ENCODE results near the gene LMO2. TPM values are rescaled to one million over a fixed set of nuclear protein-coding genes. Genes with fewer than 3 reads are reported as not detected.

Gene LMO2
- total RNA-seq, 2 donors from 2014 or later: 37.0 to 74.3 TPM

DNA sequence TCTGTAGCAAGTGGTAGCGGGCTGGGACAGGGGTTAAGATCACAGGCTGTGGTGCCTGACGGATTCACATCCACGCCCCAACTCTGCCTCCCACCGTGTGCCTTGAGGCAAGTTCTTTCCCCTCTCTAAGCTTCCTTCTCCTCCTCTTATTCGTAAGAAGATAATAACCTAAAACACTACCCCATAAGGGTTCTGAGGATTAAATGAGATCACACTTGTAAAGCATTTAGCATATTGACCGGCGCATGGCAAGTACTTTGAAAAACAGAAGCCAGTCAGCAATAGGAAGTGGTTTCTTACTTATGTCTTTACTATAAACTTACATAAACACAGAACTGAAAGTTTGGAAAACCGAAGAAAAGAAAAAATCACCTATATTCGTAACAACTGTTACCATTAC is 15.5 kb upstream of the LMO2 start:
- TF ChIP-seq, protein P1, sequence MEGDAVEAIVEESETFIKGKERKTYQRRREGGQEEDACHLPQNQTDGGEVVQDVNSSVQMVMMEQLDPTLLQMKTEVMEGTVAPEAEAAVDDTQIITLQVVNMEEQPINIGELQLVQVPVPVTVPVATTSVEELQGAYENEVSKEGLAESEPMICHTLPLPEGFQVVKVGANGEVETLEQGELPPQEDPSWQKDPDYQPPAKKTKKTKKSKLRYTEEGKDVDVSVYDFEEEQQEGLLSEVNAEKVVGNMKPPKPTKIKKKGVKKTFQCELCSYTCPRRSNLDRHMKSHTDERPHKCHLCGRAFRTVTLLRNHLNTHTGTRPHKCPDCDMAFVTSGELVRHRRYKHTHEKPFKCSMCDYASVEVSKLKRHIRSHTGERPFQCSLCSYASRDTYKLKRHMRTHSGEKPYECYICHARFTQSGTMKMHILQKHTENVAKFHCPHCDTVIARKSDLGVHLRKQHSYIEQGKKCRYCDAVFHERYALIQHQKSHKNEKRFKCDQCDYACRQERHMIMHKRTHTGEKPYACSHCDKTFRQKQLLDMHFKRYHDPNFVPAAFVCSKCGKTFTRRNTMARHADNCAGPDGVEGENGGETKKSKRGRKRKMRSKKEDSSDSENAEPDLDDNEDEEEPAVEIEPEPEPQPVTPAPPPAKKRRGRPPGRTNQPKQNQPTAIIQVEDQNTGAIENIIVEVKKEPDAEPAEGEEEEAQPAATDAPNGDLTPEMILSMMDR (IDR thresholded peaks at IDR 0.05): no peak
- Histone ChIP-seq H3K36me3 (no peaks in the 10 kb centered on the region), H3K9me3 (no peaks in the 10 kb centered on the region)

DNA sequence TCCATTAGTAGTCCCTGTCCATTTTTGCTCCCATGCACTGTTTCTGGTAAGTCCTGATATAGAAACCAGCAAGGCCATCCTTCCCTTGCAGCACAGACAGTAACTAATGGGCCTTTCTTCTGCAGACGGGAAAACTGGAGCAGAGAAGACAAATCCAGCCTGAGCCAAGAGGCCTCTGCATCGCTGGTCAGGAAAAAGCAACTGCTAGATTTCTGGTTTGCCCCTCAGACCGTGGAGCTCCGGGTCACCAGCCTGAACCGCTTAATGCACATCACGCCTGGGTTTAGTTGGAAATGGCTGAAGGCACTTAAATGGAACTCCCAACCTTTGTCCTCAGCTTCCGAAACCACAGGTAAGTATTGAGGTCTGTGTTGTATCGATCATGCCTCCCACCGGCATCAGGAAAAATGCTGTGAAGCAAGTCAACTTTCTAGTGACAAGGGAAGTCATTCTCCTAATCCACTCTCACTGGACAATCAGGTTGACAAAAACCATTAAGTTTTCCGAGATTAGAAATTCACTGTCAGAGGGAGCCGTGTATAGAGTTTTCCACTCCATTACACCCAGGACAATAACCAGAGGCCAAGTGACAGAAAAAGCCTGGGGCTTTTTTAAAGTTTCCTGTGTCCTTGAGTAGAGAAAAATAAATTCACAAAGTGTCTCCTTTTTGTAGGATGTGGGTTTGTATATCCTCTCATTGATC is 14.8 kb upstream of the LMO2 start:
- TF ChIP-seq, protein P1 (IDR thresholded peaks at IDR 0.05): no peak
- Histone ChIP-seq H3K27ac (no peak overlapping the region), H3K27me3 (replicated peaks; ENCODE audit: insufficient read depth) (no peaks in the 10 kb centered on the region), H3K36me3 (no peaks in the 10 kb centered on the region), H3K4me1 (ENCODE audit: control insufficient read depth in 1 of 2, low read depth in 2 of 2) (no peaks in the 10 kb centered on the region), H3K9me3 (no peaks in the 10 kb centered on the region), H3K4me3 (no peak overlapping the region)
- ATAC-seq (ENCODE audit: insufficient number of reproducible peaks, low FRiP score, low read depth): no peak
- no peak for DNase-seq (ENCODE audit: low spot score)

More for the DNA sequence above, 15.5 kb upstream of the LMO2 start:
- Histone ChIP-seq H3K4me3 (no peak overlapping the region), H3K4me1 (ENCODE audit: control insufficient read depth in 1 of 2, low read depth in 2 of 2) (no peaks in the 10 kb centered on the region), H3K27me3 (replicated peaks; ENCODE audit: insufficient read depth) (no peaks in the 10 kb centered on the region), H3K27ac (no peak overlapping the region)
- DNase-seq (ENCODE audit: low spot score) (no peak), ATAC-seq (ENCODE audit: insufficient number of reproducible peaks, low FRiP score, low read depth) (no peak)

DNA sequence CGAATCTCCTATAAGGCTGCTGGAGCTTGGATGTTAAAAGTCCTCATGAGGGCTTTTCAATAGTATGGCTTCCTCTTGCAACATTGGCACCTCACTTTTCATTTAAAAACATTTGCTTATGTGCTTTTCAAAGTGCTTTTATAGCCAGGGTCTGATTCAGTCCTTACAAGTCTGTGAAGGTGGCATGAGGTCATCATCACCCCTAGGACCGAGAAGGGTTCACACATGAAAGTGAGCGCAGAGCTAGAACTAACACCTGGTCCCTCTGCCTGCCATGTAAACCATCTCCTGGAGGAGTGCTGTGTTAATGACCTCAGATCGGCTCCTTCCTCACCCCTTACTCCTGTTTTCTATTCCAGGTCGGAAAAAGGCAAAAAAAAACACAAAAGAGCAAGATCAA is 12.2 kb upstream of the LMO2 start:
- ATAC-seq (ENCODE audit: insufficient number of reproducible peaks, low FRiP score, low read depth) (no peak), DNase-seq (ENCODE audit: low spot score) (no peak)
- H3K4me1 ChIP-seq (ENCODE audit: control insufficient read depth in 1 of 2, low read depth in 2 of 2): peaks cover 8 to 10% of the 10 kb centered on the region in 2 donors
- H3K9me3 ChIP-seq: no peaks in the 10 kb centered on the region
- H3K27me3 ChIP-seq (replicated peaks; ENCODE audit: insufficient read depth): no peaks in the 10 kb centered on the region
- H3K27ac ChIP-seq: no peak overlapping the region
- H3K36me3 ChIP-seq: no peaks in the 10 kb centered on the region
- H3K4me3 ChIP-seq: no peak overlapping the region
- TF ChIP-seq, protein P1 (IDR thresholded peaks at IDR 0.05): no peak

DNA sequence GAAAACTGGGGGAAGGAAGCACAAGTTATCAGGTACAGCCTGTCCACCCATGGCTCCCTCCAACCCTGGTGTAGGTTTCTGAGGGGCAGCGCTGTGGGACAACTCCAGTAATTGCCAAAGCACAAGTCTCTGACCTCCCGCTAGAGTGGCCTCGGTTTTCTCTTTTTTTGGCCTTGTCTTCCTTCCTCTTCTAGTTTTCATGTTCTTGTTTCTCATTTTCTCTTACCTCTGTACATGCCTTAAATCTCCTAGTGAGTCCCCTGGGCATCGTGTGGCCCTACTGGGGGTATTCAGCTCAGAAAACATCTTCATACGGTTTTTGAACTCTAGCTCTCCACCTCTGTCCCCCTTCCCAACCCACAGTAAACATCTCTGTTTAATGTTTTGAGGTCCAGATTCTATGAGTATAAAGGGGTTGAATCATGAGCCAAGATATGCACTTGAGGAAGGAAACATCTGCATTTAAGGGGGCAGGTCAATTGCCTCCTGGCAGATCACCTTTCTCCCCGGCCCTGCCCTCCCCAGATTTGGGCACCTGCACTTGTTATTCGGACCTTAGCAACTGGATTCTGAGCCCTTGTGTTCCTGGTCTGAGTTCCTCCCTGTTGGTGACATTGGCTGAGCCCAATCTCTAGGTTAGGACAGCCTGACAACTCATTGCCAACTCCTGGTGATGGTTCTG is 8.4 kb upstream of the LMO2 start:
- no peak overlapping the region for H3K27ac ChIP-seq
- H3K4me3 ChIP-seq: no peak overlapping the region
- ATAC-seq (ENCODE audit: insufficient number of reproducible peaks, low FRiP score, low read depth) (no peak), DNase-seq (ENCODE audit: low spot score) (no peak)
- peaks cover 16% of the 10 kb centered on the region in 2 donors for H3K4me1 ChIP-seq (ENCODE audit: control insufficient read depth in 1 of 2, low read depth in 2 of 2)
- no peaks in the 10 kb centered on the region for H3K27me3 ChIP-seq (replicated peaks; ENCODE audit: insufficient read depth)
- TF ChIP-seq, protein P1 (IDR thresholded peaks at IDR 0.05): no peak
- H3K9me3 ChIP-seq: no peaks in the 10 kb centered on the region
- H3K36me3 ChIP-seq: no peaks in the 10 kb centered on the region

DNA sequence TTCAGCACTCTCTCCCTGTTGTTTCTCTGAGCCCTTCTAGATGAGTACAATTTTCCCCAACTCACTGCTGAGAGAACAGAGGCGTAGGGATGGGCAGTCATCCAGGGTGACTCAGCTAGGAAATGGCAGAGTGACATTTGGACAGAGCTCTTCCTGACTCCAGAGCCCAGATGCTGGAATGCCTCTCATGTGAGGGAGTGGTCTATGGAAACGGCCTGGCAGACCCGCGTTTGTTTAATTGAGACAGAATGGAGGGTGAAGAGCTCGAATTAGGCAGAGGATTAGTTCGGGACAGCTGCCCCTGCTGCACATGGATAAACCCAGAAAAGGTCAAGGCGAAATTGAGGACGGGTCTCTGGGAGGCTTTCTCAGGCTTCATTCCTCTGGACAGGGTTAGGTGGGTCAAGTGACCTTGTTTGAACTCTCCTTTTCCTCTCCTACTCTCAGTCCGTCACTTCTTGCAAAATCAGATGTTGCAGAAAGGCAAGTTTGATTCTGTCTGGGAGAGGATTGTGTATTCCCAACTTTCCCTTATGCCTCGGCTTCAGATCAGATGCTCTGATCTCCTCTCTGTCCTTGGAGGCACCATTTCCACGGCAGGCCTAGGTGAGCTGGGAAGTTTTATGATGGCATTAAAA is 7.6 kb upstream of the LMO2 start:
- peak overlapping the region in 1 of 2 donors; percentile 18 for H3K27ac ChIP-seq
- no peaks in the 10 kb centered on the region for H3K36me3 ChIP-seq
- no peaks in the 10 kb centered on the region for H3K27me3 ChIP-seq (replicated peaks; ENCODE audit: insufficient read depth)
- no peak overlapping the region for H3K4me3 ChIP-seq
- H3K4me1 ChIP-seq (ENCODE audit: control insufficient read depth in 1 of 2, low read depth in 2 of 2): peaks cover 16% of the 10 kb centered on the region in 2 donors
- peak; percentile 95 for ATAC-seq (ENCODE audit: insufficient number of reproducible peaks, low FRiP score, low read depth)
- DNase-seq (ENCODE audit: low spot score): peak; percentile 79
- TF ChIP-seq, protein P1 (IDR thresholded peaks at IDR 0.05): no peak
- H3K9me3 ChIP-seq: no peaks in the 10 kb centered on the region
